Trophoblast cell (in vitro differentiated cells and primary cell): Measurements from ENCODE around the gene GPR21.

ENCODE experiments used
- DNase-seq, 2 donors: peaks; one replicate each; pipeline ENCODE4 v3.0.0-alpha.2; 2016
- H2AFZ ChIP-seq: 2 replicates; pipeline ENCODE4 v1.6.1; 2013; ENCODE audit warnings: low read length, moderate library complexity, mild to moderate bottlenecking; ENCODE audit not compliant: insufficient read depth, poor library complexity
- H2AK5ac ChIP-seq: 2 replicates; pipeline ENCODE4 v1.6.1; 2013; ENCODE audit warnings: mild to moderate bottlenecking, low read length
- H2BK120ac ChIP-seq: 2 replicates; pipeline ENCODE4 v1.6.1; 2013; ENCODE audit warnings: low read length, mild to moderate bottlenecking, moderate library complexity; ENCODE audit not compliant: insufficient read depth, poor library complexity
- H2BK12ac ChIP-seq: 2 replicates; pipeline ENCODE4 v1.6.1; 2013; ENCODE audit warnings: mild to moderate bottlenecking, low read length, moderate library complexity
- H2BK5ac ChIP-seq: 2 replicates; pipeline ENCODE4 v1.6.1; 2013; ENCODE audit warnings: low read length, low read depth, moderate library complexity, mild to moderate bottlenecking; ENCODE audit not compliant: poor library complexity
- H3K14ac ChIP-seq: 2 replicates; pipeline ENCODE4 v1.6.1; 2013; ENCODE audit warnings: mild to moderate bottlenecking, low read length
- H3K18ac ChIP-seq: 2 replicates; pipeline ENCODE4 v1.6.1; 2013; ENCODE audit warnings: mild to moderate bottlenecking, low read length
- H3K23ac ChIP-seq: 2 replicates; pipeline ENCODE4 v1.6.1; 2013; ENCODE audit warnings: low read length
- H3K27ac ChIP-seq: 2 replicates; pipeline ENCODE4 v1.5.1; 2013; ENCODE audit warnings: low read depth, mild to moderate bottlenecking, inconsistent platforms, low read length, moderate library complexity
- H3K27me3 ChIP-seq: 2 replicates; pipeline ENCODE4 v1.6.1; 2013; ENCODE audit warnings: inconsistent platforms, mild to moderate bottlenecking, low read length, moderate library complexity; ENCODE audit not compliant: insufficient read depth
- H3K36me3 ChIP-seq, 2 experiments: 1 replicate in 1 of 2; 2 replicates in 1 of 2; pipeline ENCODE4 v1.6.1; 2013; ENCODE audit warnings: low read length in 2 of 2, mild to moderate bottlenecking in 2 of 2, moderate library complexity in 1 of 2; ENCODE audit not compliant: insufficient read depth in 2 of 2, control insufficient read depth in 1 of 2
- H3K4ac ChIP-seq: 2 replicates; pipeline ENCODE4 v1.6.1; 2013; ENCODE audit warnings: low read depth, mild to moderate bottlenecking, low read length, moderate library complexity
- H3K4me1 ChIP-seq, 2 experiments: 1 replicate in 1 of 2; 2 replicates in 1 of 2; pipeline ENCODE4 v1.6.1; 2013; ENCODE audit warnings: low read length in 2 of 2, mild to moderate bottlenecking in 2 of 2, moderate library complexity in 1 of 2; ENCODE audit not compliant: insufficient read depth in 2 of 2, control insufficient read depth in 1 of 2
- H3K4me2 ChIP-seq: 2 replicates; pipeline ENCODE4 v1.6.1; 2013; ENCODE audit warnings: inconsistent platforms, mild to moderate bottlenecking, low read length, moderate library complexity
- H3K4me3 ChIP-seq: 2 replicates; pipeline ENCODE4 v1.5.1; 2013; ENCODE audit warnings: mild to moderate bottlenecking, low read depth, low read length, inconsistent platforms
- H3K79me1 ChIP-seq: one replicate; pipeline ENCODE4 v1.6.1; 2013; ENCODE audit warnings: low read length
- H3K79me2 ChIP-seq: 2 replicates; pipeline ENCODE4 v1.6.1; 2013; ENCODE audit warnings: low read length, mild to moderate bottlenecking; ENCODE audit not compliant: control insufficient read depth, insufficient read depth, poor library complexity
- H3K9ac ChIP-seq: 2 replicates; pipeline ENCODE4 v1.6.1; 2013; ENCODE audit warnings: mild to moderate bottlenecking, low read length
- H3K9me3 ChIP-seq: 2 replicates; pipeline ENCODE4 v1.6.1; 2013; ENCODE audit warnings: low read depth, mild to moderate bottlenecking, control low read depth, inconsistent platforms, low read length; ENCODE audit not compliant: insufficient read depth
- H4K12ac ChIP-seq: 2 replicates; pipeline ENCODE4 v1.6.1; 2013; ENCODE audit warnings: low read depth, mild to moderate bottlenecking, low read length, moderate library complexity
- H4K8ac ChIP-seq: 2 replicates; pipeline ENCODE4 v1.6.1; 2013; ENCODE audit warnings: low read depth, mild to moderate bottlenecking, low read length, moderate library complexity
- H4K91ac ChIP-seq: one replicate; pipeline ENCODE4 v1.6.1; 2013; ENCODE audit warnings: low read depth, mild to moderate bottlenecking, low read length, moderate library complexity
- WGBS: extraction: QIAGEN DNeasy Blood & Tissue Kit; methylation state at CpG from one replicate; pipeline ENCODE4 v1.1.7; 2013; ENCODE audit warnings: missing lambda C conversion rate; ENCODE audit not compliant: insufficient read length, insufficient coverage; ENCODE audit errors: extremely low coverage; 5-methylcytosine and 5-hydroxymethylcytosine counted together

Gene GPR21

GRCh38 chr9:123048748-123049147 is 15.3 kb downstream of the GPR21 start:
- no peak overlapping the region for H4K8ac ChIP-seq
- H3K4me3 ChIP-seq, result no peak overlapping the region
- H3K79me1 ChIP-seq, result no peaks in the 10 kb centered on the region
- H3K36me3 ChIP-seq, result peaks cover 2 to 3% of the 10 kb centered on the region in 2 experiments
- H2BK120ac ChIP-seq, result no peak overlapping the region
- WGBS, result no CpG with 5 or more reads among the region's 2 CpGs
- no peak overlapping the region for H3K14ac ChIP-seq
- H3K9ac ChIP-seq, result no peak overlapping the region
- no peak overlapping the region for H3K18ac ChIP-seq
- H3K4ac ChIP-seq, result no peak overlapping the region
- H3K23ac ChIP-seq, result no peak overlapping the region
- no peaks in the 10 kb centered on the region for H3K27me3 ChIP-seq
- H3K4me1 ChIP-seq, result no peaks in the 10 kb centered on the region
- H3K4me2 ChIP-seq, result no peak overlapping the region
- H2BK12ac ChIP-seq, result no peak overlapping the region
- no peaks in the 10 kb centered on the region for H3K79me2 ChIP-seq
- no peak overlapping the region for H2BK5ac ChIP-seq
- no peaks in the 10 kb centered on the region for H3K9me3 ChIP-seq
- no peak overlapping the region for H4K12ac ChIP-seq
- H4K91ac ChIP-seq, result no peak overlapping the region
- no peak for DNase-seq
- H2AFZ ChIP-seq, result no peak overlapping the region
- no peak overlapping the region for H3K27ac ChIP-seq
- no peak overlapping the region for H2AK5ac ChIP-seq

- DNase-seq, result no peak
- no peak overlapping the region for H2AK5ac ChIP-seq
- no peak overlapping the region for H3K27ac ChIP-seq
- H3K4me1 ChIP-seq, result no peaks in the 10 kb centered on the region
- H3K27me3 ChIP-seq, result no peaks in the 10 kb centered on the region
- H3K4ac ChIP-seq, result no peak overlapping the region
- no peak overlapping the region for H4K12ac ChIP-seq
- no peak overlapping the region for H4K8ac ChIP-seq
- H3K9ac ChIP-seq, result no peak overlapping the region
- no peaks in the 10 kb centered on the region for H3K9me3 ChIP-seq
- H3K18ac ChIP-seq, result no peak overlapping the region
- no peak overlapping the region for H3K23ac ChIP-seq
- no peak overlapping the region for H3K14ac ChIP-seq
- peaks cover 2 to 3% of the 10 kb centered on the region in 2 experiments for H3K36me3 ChIP-seq
- no CpG with 5 or more reads among the region's 3 CpGs for WGBS
- no peak overlapping the region for H3K4me2 ChIP-seq
- no peak overlapping the region for H2AFZ ChIP-seq
- no peak overlapping the region for H2BK5ac ChIP-seq
- H2BK120ac ChIP-seq, result no peak overlapping the region
- H4K91ac ChIP-seq, result no peak overlapping the region
- no peak overlapping the region for H3K4me3 ChIP-seq
- no peaks in the 10 kb centered on the region for H3K79me2 ChIP-seq
- H3K79me1 ChIP-seq, result no peaks in the 10 kb centered on the region
- no peak overlapping the region for H2BK12ac ChIP-seq
Measured at GRCh38 chr9:123049589-123050222, 16.2 kb downstream of the GPR21 start.

- H2AK5ac ChIP-seq, result no peak overlapping the region
- no peaks in the 10 kb centered on the region for H3K79me2 ChIP-seq
- no peak overlapping the region for H3K4me3 ChIP-seq
- H3K36me3 ChIP-seq, result peaks cover 3% of the 10 kb centered on the region in 2 experiments
- H4K8ac ChIP-seq, result no peak overlapping the region
- no peaks in the 10 kb centered on the region for H3K4me1 ChIP-seq
- H3K27ac ChIP-seq, result no peak overlapping the region
- H2BK5ac ChIP-seq, result no peak overlapping the region
- H3K9me3 ChIP-seq, result no peaks in the 10 kb centered on the region
- no peak overlapping the region for H3K23ac ChIP-seq
- no peak overlapping the region for H3K4ac ChIP-seq
- no peak overlapping the region for H3K18ac ChIP-seq
- no peak overlapping the region for H2AFZ ChIP-seq
- no peaks in the 10 kb centered on the region for H3K79me1 ChIP-seq
- H2BK120ac ChIP-seq, result no peak overlapping the region
- H2BK12ac ChIP-seq, result no peak overlapping the region
- H4K91ac ChIP-seq, result no peak overlapping the region
- H3K9ac ChIP-seq, result no peak overlapping the region
- no peaks in the 10 kb centered on the region for H3K27me3 ChIP-seq
- no peak for DNase-seq
- no peak overlapping the region for H3K14ac ChIP-seq
- H3K4me2 ChIP-seq, result no peak overlapping the region
- no peak overlapping the region for H4K12ac ChIP-seq
Measured at GRCh38 chr9:123053046-123053445, 19.6 kb downstream of the GPR21 start.

DNA sequence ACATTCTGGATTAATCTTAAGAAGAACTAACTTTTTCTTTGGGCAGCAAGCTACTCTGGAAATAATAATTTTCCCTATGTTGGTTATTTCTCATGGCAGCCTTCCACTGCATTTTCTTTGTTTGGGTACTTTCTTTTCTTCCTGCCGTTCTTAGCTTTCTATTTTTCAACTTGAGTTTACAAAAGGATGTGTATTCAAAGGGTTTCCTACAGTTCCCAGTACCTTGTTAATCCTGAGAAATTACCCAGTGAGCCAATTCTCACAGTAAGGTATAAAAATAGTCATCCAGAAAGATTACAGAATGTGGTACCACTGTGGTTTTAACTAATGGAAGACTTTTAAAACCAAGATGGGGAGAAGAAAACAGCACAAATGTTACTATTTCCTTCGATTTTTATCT is 20.2 kb downstream of the GPR21 start:
- H3K9me3 ChIP-seq, result no peaks in the 10 kb centered on the region
- no peak overlapping the region for H3K4me3 ChIP-seq
- no peaks in the 10 kb centered on the region for H3K27me3 ChIP-seq
- no peaks in the 10 kb centered on the region for H3K79me2 ChIP-seq
- no peak overlapping the region for H3K9ac ChIP-seq
- H4K12ac ChIP-seq, result no peak overlapping the region
- H2BK5ac ChIP-seq, result no peak overlapping the region
- peaks cover 3% of the 10 kb centered on the region in 2 experiments for H3K36me3 ChIP-seq
- no peaks in the 10 kb centered on the region for H3K4me1 ChIP-seq
- no peak overlapping the region for H2BK12ac ChIP-seq
- H3K79me1 ChIP-seq, result no peaks in the 10 kb centered on the region
- H4K8ac ChIP-seq, result no peak overlapping the region
- H3K14ac ChIP-seq, result no peak overlapping the region
- H4K91ac ChIP-seq, result no peak overlapping the region
- no peak overlapping the region for H3K23ac ChIP-seq
- H3K4ac ChIP-seq, result no peak overlapping the region
- WGBS, result no CpG with 5 or more reads among the region's 2 CpGs
- H3K27ac ChIP-seq, result no peak overlapping the region
- H3K4me2 ChIP-seq, result no peak overlapping the region
- no peak overlapping the region for H2BK120ac ChIP-seq
- no peak overlapping the region for H2AK5ac ChIP-seq
- no peak overlapping the region for H2AFZ ChIP-seq
- H3K18ac ChIP-seq, result no peak overlapping the region
- no peak for DNase-seq
